Vagina (tissue), 2 donors: ENCODE results near the gene APBA1. TPM values are rescaled to one million over a fixed set of nuclear protein-coding genes. Genes with fewer than 3 reads are reported as not detected.

Experiments used
- DNase-seq, 2 donors: peaks; one replicate each; pipeline ENCODE4 v3.0.0-alpha.2; 2017; ENCODE audit errors: extremely low spot score in 2 of 2
- H3K27ac ChIP-seq: fragments of 200-600 bp; sonication (generic); one replicate; pipeline ENCODE4 v1.5.1; 2019
- H3K27me3 ChIP-seq: fragments of 200-600 bp; sonication (generic); one replicate; pipeline ENCODE4 v1.5.1; 2019
- H3K36me3 ChIP-seq, 2 donors: fragments of 200-600 bp; sonication (generic); one replicate each; pipeline ENCODE4 v1.5.1; 2017 to 2019
- H3K4me1 ChIP-seq: fragments of 200-600 bp; sonication (generic); one replicate; pipeline ENCODE4 v1.5.1; 2019
- H3K4me3 ChIP-seq, 2 donors: fragments of 200-600 bp; sonication (generic); 1 replicate in 1 of 2; 2 replicates in 1 of 2; pipeline ENCODE4 v1.5.1; 2016 to 2019
- H3K9me3 ChIP-seq: fragments of 200-600 bp; sonication (generic); one replicate; pipeline ENCODE4 v1.5.1; 2019
- POLR2A ChIP-seq, 2 donors: fragments of 450-650 bp; IDR thresholded peaks; one replicate each; pipeline ENCODE4 v1.6.1; 2017; ENCODE audit warnings: antibody characterized with exemption in 2 of 2, mild to moderate bottlenecking in 2 of 2, moderate library complexity in 2 of 2
- POLR2AphosphoS5 ChIP-seq, 2 donors: sonication (generic); formaldehyde crosslinking; IDR thresholded peaks; one replicate each; pipeline ENCODE4 v1.9.0; 2017; ENCODE audit warnings: antibody characterized with exemption in 2 of 2, mild to moderate bottlenecking in 2 of 2, low read depth in 1 of 2; ENCODE audit not compliant: insufficient read depth in 1 of 2
- intact Hi-C: fragments of 100-400 bp; cut with DNase I; formaldehyde crosslinking; loops from one replicate; pipeline ENCODE4 v1.15.1; 2023
- total RNA-seq: library from RNA; depleted of rRNA; stranded (reverse); fragments of >200 nt; gene quantifications from one replicate; pipeline ENCODE4 v1.2.3, GENCODE V29; 2016
- TF ChIP-seq, protein P1 (sequence below), 3 experiments: fragments of 450-650 bp in 2 of 3; fragments of 200-600 bp in 1 of 3; sonication (generic) in 1 of 3; IDR thresholded peaks; one replicate each; pipeline ENCODE4 v1.5.1; 2017 to 2019; ENCODE audit warnings: antibody characterized with exemption in 3 of 3, mild to moderate bottlenecking in 2 of 3, moderate library complexity in 2 of 3

APBA1 gene
- total RNA-seq, 1 donor from 2014 or later = 13.3 TPM

DNA sequence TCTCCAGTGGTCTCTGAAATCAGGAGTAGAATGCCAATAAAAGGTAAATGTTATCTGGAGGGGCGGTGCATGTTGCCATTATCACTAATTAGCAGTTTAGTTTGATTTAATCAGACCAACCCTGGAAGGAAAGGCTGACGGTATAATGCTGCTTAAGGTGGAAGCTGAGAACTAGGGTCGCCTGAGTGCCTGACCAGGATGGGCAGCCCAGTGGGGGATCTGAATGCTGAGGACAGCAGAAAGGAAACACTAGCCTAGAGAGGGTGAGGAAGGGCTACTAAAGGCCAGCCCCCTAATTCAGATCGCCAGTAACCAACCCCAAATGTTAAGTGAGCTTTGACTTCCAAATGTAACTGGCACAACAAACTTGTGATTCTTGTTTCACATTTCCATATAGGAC is 172.2 kb downstream of the APBA1 start:
- intact Hi-C loops = no loop called here
- Histone ChIP-seq H3K27me3 (no peaks in the 10 kb centered on the region), H3K9me3 (no peaks in the 10 kb centered on the region), H3K27ac (no peak overlapping the region), H3K4me1 (no peaks in the 10 kb centered on the region), H3K36me3 (no peaks in the 10 kb centered on the region), H3K4me3 (no peak overlapping the region)
- DNase-seq = no peak
- TF ChIP-seq, protein P1, sequence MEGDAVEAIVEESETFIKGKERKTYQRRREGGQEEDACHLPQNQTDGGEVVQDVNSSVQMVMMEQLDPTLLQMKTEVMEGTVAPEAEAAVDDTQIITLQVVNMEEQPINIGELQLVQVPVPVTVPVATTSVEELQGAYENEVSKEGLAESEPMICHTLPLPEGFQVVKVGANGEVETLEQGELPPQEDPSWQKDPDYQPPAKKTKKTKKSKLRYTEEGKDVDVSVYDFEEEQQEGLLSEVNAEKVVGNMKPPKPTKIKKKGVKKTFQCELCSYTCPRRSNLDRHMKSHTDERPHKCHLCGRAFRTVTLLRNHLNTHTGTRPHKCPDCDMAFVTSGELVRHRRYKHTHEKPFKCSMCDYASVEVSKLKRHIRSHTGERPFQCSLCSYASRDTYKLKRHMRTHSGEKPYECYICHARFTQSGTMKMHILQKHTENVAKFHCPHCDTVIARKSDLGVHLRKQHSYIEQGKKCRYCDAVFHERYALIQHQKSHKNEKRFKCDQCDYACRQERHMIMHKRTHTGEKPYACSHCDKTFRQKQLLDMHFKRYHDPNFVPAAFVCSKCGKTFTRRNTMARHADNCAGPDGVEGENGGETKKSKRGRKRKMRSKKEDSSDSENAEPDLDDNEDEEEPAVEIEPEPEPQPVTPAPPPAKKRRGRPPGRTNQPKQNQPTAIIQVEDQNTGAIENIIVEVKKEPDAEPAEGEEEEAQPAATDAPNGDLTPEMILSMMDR (IDR thresholded peaks at IDR 0.05) = no peak
- TF ChIP-seq POLR2A (IDR thresholded peaks at IDR 0.05) = no peak
- no peak for TF ChIP-seq POLR2AphosphoS5 (IDR thresholded peaks at IDR 0.05; ENCODE audit: insufficient read depth in 1 of 2, low read depth in 1 of 2)

DNA sequence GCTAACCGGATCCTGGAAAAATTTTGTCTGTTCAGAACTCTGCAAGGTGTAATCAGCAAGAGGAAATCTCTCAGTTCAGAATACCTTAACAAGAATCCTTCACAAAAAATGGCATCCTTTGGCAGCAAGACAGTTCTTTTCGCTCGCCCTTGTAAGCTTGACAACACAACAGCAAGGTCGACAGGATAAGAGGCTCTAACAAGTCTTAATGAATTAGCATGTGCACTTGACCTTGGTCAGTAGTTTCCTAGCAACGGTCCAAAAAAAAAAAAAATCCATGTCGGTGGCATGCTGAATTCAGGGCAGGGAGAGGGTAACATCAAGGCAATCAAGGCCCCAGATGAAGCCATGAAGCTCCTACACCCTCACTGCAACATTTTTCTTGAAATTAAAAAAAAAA is 172.8 kb downstream of the APBA1 start:
- Histone ChIP-seq H3K36me3 (no peaks in the 10 kb centered on the region), H3K27me3 (no peaks in the 10 kb centered on the region), H3K9me3 (no peaks in the 10 kb centered on the region), H3K27ac (no peak overlapping the region), H3K4me3 (no peak overlapping the region), H3K4me1 (no peaks in the 10 kb centered on the region)
- DNase-seq = no peak
- TF ChIP-seq POLR2A (IDR thresholded peaks at IDR 0.05) = no peak
- TF ChIP-seq, protein P1 (IDR thresholded peaks at IDR 0.05) = no peak
- no peak for TF ChIP-seq POLR2AphosphoS5 (IDR thresholded peaks at IDR 0.05; ENCODE audit: insufficient read depth in 1 of 2, low read depth in 1 of 2)
- intact Hi-C loops = no loop called here

DNA sequence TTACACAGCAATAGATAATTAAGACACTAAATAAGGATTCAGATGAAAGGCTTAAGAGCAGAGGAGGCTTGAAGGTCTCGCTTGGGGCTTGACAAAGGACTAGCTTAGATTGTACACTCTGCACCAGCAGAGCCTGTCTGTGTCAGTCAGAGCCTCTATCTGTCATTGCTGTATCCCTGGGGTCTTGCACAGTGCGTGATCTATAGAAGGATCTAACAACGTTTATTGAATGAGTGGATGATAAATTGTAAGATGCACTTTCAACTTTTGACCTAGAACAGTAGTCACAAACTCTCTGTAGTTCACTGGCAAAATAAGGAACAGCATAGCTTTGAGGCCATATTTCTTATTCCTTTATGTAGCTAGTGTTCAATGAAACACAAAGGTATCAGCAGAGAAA is 173.7 kb downstream of the APBA1 start:
- intact Hi-C loops = no loop called here
- TF ChIP-seq, protein P1 (IDR thresholded peaks at IDR 0.05) = no peak
- no peak for TF ChIP-seq POLR2A (IDR thresholded peaks at IDR 0.05)
- no peak for TF ChIP-seq POLR2AphosphoS5 (IDR thresholded peaks at IDR 0.05; ENCODE audit: insufficient read depth in 1 of 2, low read depth in 1 of 2)
- H3K27me3 ChIP-seq = no peaks in the 10 kb centered on the region

DNA sequence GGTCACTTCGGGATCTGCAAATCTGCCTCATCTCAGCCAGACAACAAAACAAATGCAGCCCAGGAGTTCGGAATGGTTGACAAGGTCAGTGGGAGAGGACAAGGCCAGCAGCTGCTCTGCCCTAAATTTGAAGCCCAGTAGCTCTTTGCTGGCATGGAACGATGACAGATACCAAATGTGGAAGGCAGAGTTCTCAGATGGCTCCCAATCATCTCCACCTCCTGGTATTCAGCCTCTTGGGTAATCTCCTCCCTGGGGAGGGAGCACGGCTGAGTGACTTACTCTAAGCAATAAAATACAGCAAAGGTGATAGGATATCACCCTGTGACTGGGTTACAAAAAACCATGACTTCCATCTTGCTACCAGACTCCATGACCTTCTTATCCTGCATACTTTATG is 174.4 kb downstream of the APBA1 start:
- intact Hi-C loops = no loop called here
- H3K4me3 ChIP-seq = no peak overlapping the region
- no peaks in the 10 kb centered on the region for H3K9me3 ChIP-seq
- no peaks in the 10 kb centered on the region for H3K4me1 ChIP-seq
- TF ChIP-seq POLR2A (IDR thresholded peaks at IDR 0.05) = no peak
- TF ChIP-seq, protein P1 (IDR thresholded peaks at IDR 0.05) = no peak
- TF ChIP-seq POLR2AphosphoS5 (IDR thresholded peaks at IDR 0.05; ENCODE audit: insufficient read depth in 1 of 2, low read depth in 1 of 2) = no peak
- H3K27ac ChIP-seq = no peak overlapping the region
- DNase-seq = no peak
- H3K36me3 ChIP-seq = no peaks in the 10 kb centered on the region
- H3K27me3 ChIP-seq = no peaks in the 10 kb centered on the region

More for the DNA sequence above, 173.7 kb downstream of the APBA1 start:
- Histone ChIP-seq H3K4me1 (no peaks in the 10 kb centered on the region), H3K9me3 (no peaks in the 10 kb centered on the region), H3K27ac (no peak overlapping the region), H3K4me3 (no peak overlapping the region), H3K36me3 (no peaks in the 10 kb centered on the region)
- no peak for DNase-seq

DNA sequence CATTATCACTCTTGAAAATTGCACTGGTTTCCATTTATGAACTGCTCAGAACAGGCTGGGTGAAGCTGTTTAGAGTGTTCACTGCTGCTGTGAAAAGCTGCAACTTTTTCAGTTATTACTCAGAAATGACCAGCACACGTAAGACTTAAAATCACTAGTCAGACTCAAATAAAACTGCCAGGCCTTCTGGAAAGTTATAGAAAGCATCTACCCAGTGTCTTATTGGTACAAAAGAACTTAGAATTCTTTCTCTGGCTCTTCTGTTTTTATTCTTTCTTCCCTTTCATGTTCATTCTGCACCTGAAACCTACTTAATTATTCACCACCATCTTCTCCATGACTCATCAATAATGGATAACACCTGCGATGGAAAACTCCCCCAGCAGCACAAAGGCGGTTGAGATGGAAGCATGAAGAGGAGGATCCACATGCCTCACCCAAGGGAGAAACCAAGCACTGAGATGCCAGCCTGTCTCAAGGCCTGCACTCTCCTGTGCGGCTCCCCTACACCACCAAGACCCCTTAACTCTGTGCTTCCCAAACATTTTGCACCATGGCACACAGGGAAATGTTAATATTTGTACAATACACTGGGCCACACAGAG is 175.2 kb downstream of the APBA1 start:
- H3K4me3 ChIP-seq = no peak overlapping the region
- intact Hi-C loops = no loop called here
- no peaks in the 10 kb centered on the region for H3K27me3 ChIP-seq
- TF ChIP-seq POLR2AphosphoS5 (IDR thresholded peaks at IDR 0.05; ENCODE audit: insufficient read depth in 1 of 2, low read depth in 1 of 2) = no peak
- no peak for TF ChIP-seq POLR2A (IDR thresholded peaks at IDR 0.05)
- TF ChIP-seq, protein P1 (IDR thresholded peaks at IDR 0.05) = no peak
- H3K9me3 ChIP-seq = no peaks in the 10 kb centered on the region
- H3K36me3 ChIP-seq = no peaks in the 10 kb centered on the region
- no peak overlapping the region for H3K27ac ChIP-seq
- H3K4me1 ChIP-seq = no peaks in the 10 kb centered on the region
- no peak for DNase-seq
